Activated naive CD8-positive, alpha-beta T cell (primary cell): ENCODE data around the gene LEPR.

Experiments used
- H3K27ac Mint-ChIP-seq: one replicate; pipeline ENCODE4 v1.8.0; 2021; ENCODE audit warnings: mixed read lengths
- H3K27me3 Mint-ChIP-seq: one replicate; pipeline ENCODE4 v1.8.0; 2021; ENCODE audit warnings: mixed read lengths
- H3K36me3 Mint-ChIP-seq: one replicate; pipeline ENCODE4 v1.8.0; 2021; ENCODE audit warnings: mixed read lengths
- H3K4me1 Mint-ChIP-seq: one replicate; pipeline ENCODE4 v1.8.0; 2021; ENCODE audit warnings: low read depth, mixed read lengths
- H3K4me3 Mint-ChIP-seq: one replicate; pipeline ENCODE4 v1.8.0; 2021; ENCODE audit warnings: mild to moderate bottlenecking, mixed read lengths
- H3K9me3 Mint-ChIP-seq: one replicate; pipeline ENCODE4 v1.8.0; 2021; ENCODE audit warnings: low read depth, mixed read lengths

Gene LEPR

DNA sequence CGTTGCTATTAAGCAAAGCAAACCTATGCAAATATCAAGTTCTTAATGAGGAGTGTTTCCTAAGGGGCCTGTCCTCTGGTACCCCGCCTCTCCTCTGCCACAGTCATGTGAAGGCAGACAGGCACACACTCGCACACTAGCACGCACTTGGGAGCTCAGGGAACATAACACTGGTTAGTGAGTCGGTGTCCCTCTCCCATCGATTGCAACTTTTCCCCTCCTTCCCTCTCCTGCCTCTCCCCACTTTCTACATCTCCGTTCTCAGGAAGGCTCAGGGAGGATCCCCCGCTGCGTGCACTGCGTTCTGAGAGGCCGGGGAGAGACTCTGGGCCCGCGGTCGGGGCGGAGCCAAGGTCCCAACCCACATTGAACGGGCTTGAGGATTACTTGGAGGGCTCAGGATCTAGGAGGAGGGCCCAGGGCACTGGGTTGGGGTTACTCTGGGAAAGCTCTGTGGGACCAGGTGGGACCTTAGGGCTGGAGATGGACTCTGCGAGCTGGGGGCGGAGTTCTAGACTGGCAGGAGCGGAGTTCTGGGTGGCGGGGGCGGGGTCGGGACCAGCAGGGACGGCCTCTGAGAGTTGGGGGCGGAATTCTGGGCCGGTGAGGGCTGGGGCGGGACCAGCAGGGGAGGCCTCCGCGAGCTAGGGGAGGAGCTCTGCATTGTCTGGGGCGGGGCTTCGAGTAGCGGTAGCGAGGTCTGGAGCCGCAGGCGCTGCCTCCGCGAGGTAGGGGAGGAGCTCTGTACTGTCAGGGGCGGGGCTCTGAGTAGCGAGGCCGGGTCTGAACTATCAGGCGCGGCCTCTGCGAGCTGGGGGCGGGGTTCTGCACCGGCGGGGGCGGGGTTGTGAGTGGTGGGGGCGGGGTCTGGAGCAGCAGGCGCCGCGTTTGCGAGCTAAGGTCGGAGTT is 533 bp upstream of the LEPR start:
- Mint-ChIP-seq H3K4me1 (peaks cover 10% of the 10 kb centered on the region), H3K27ac (peak overlapping the region; percentile 93), H3K36me3 (no peaks in the 10 kb centered on the region), H3K27me3 (no peaks in the 10 kb centered on the region), H3K9me3 (no peaks in the 10 kb centered on the region), H3K4me3 (no peak overlapping the region)

DNA sequence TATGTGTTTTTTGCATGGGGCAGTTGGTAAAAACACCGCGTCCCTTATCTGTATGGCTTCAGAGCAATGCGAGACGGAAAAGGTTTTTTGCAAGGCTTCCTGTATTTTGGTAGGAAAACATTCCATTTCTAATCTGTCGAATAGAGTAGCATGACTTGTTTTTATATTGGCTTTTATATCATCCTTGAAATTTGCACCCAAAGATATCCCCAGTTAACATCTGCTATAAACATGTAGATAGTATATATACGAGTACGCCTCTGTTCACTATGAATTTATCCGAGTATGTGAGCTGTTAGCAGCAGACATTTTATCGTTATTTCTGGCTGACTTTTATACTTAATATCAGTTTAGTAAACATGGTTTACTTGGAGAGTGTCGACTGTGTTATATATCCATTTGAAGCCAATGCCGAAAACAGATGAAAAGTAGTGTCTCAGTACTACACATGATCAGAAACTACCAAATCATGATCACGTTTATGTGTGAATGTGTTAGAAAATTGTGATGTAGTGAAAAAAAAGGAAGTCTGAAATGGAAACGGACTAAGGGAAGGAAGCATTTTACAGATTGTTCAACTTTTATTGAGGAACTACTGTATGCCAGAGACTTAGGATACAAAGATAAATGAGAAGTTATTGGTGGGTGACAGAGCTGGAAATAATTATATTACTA is 1.0 kb downstream of the LEPR start:
- Mint-ChIP-seq H3K27me3 (no peaks in the 10 kb centered on the region), H3K36me3 (peaks cover 6% of the 10 kb centered on the region), H3K4me3 (no peak overlapping the region), H3K9me3 (no peaks in the 10 kb centered on the region), H3K4me1 (peaks cover 10% of the 10 kb centered on the region), H3K27ac (no peak overlapping the region)

DNA sequence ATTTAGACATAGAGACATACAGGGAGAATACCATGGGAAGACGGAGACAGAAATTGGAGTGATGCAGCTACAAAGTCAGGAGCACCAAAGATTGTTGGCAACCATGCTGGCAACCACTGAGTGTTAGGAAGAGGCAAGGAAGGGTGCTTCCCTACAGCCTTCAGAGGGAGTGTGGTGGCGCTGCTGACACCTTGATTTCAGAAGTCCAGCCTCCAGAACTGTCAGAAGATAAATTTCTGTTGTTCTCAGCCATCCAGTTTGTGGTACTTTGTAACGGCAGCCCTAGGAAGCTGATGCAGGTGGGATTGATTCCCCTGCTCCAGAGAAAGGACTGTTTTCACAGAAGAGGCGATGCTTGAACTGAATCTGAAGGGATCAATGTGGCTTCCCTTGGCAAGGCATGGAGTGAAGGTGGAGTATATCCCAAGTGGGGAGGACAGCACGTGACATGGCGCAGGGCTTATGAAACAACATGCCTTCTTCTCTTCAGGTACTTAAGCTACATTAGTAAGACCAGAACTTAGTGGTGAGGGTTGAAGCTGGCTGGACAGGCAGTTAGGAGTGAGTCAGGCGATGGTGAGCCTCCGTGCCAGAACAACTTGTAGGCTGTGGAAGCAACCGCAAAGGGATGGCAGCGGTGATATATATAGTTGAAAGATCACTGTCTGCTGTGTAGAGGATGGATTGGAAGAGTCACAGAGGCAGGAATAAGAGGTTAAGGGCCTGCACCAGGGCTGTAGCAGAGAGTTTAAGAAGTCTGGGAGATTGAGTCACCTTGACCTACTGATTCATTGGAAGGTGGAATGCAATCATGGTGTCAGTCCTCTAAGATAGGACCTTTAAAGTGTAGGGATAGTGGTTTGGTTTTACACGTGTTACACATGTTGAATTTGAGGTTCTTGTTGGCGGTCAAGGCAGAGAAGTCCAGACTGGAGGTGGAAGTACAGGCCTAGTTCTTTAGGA is 2.1 kb downstream of the LEPR start:
- Mint-ChIP-seq H3K36me3 (peaks cover 6% of the 10 kb centered on the region), H3K27me3 (no peaks in the 10 kb centered on the region), H3K27ac (no peak overlapping the region), H3K4me3 (no peak overlapping the region), H3K9me3 (no peaks in the 10 kb centered on the region), H3K4me1 (peaks cover 10% of the 10 kb centered on the region)

DNA sequence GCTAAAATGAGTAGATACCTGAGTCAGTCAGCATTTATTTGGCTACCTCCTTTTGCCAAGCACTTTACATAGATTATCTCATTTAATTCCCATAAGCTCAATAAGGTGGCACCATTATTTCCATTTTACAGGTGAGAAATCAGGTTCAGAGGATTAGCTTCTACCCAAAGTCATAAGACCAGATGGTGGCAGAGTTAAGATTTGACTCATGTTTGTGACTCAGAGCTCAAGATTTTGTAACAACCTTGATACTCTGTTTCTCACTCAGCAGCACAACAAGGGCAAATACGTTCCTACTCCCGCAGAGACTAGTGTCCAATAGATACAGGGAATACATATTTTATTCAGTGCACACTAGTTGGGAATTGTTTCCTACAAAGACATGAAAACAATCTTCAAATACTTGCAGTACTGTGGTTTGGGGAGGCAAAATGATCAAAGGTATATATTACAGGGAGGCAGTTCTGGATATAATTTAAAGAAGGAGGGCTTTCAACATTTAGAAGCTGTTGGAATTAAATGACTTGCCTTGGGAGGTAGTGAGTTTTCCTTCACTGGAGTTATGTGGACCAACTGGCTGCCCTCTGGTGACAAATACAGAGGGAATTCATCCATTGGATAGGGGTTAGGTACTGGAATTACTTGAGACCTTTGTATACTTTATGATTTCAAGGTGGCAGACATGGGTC is 3.6 kb downstream of the LEPR start:
- Mint-ChIP-seq H3K4me1 (peaks cover 7% of the 10 kb centered on the region), H3K27me3 (no peaks in the 10 kb centered on the region), H3K36me3 (peaks cover 6% of the 10 kb centered on the region), H3K4me3 (no peak overlapping the region), H3K9me3 (no peaks in the 10 kb centered on the region), H3K27ac (no peak overlapping the region)

DNA sequence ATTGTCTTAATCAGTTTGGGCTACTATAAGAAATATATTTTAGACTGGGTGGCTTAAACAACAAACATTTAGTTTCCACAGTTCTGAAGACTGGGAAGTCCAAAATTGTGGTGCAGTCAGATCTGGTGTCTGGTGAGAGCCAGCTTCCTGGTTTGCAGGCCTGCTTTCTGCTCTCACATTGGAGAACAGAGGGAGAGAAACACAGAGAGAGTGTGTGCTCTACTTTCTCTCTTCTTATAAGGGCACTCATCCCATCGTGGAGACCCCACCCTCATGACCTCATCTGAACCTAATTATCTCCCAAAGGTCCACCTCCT is 4.1 kb downstream of the LEPR start:
- Mint-ChIP-seq H3K4me3 (no peak overlapping the region), H3K27ac (no peak overlapping the region), H3K9me3 (no peaks in the 10 kb centered on the region)

DNA sequence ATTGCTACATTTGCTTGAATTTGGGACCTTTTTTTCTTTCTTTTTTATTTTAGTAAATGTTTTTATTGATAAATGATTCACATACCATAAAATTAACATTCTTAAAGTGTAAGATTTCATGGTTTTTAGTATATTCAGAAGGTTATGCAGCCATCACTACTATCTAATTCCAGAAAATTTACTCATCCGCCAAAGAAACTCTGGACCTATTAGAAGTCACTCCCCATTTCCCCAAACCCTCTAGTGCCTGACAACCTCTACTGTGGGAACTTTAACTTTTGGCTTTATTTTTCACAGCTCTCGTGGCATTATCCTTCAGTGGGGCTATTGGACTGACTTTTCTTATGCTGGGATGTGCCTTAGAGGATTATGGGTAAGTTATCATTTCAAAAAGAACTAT is 4.5 kb downstream of the LEPR start:
- H3K4me3 Mint-ChIP-seq, result no peak overlapping the region
- no peaks in the 10 kb centered on the region for H3K9me3 Mint-ChIP-seq
- no peaks in the 10 kb centered on the region for H3K27me3 Mint-ChIP-seq
- no peak overlapping the region for H3K27ac Mint-ChIP-seq
- peaks cover 2% of the 10 kb centered on the region for H3K4me1 Mint-ChIP-seq
- H3K36me3 Mint-ChIP-seq, result peaks cover 6% of the 10 kb centered on the region

More for the DNA sequence above, 4.1 kb downstream of the LEPR start:
- Mint-ChIP-seq H3K4me1 (peaks cover 3% of the 10 kb centered on the region), H3K36me3 (peaks cover 6% of the 10 kb centered on the region), H3K27me3 (no peaks in the 10 kb centered on the region)

DNA sequence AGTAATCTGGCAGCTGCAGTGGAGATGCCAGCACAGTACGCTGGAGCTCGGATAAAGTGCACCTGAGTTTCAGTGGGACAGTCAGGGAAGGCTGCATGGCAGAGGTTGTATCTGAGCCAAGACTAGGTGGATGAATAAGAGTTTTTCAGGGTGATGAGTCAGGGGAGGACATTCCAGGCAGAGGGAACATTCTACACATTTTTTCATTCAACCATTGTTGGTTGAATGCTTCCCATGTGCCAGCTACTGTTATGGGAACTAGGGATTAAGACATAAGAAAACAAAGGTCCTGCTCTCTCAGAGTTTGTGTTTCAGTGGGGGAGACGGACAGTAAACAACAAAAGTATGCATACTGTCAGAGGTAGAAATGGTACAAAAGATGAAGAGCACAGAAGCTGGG is 5.2 kb downstream of the LEPR start:
- H3K4me3 Mint-ChIP-seq, result no peak overlapping the region
- H3K9me3 Mint-ChIP-seq, result no peaks in the 10 kb centered on the region
- H3K4me1 Mint-ChIP-seq, result peaks cover 4% of the 10 kb centered on the region
- H3K36me3 Mint-ChIP-seq, result peaks cover 6% of the 10 kb centered on the region
- H3K27me3 Mint-ChIP-seq, result no peaks in the 10 kb centered on the region
- H3K27ac Mint-ChIP-seq, result no peak overlapping the region

DNA sequence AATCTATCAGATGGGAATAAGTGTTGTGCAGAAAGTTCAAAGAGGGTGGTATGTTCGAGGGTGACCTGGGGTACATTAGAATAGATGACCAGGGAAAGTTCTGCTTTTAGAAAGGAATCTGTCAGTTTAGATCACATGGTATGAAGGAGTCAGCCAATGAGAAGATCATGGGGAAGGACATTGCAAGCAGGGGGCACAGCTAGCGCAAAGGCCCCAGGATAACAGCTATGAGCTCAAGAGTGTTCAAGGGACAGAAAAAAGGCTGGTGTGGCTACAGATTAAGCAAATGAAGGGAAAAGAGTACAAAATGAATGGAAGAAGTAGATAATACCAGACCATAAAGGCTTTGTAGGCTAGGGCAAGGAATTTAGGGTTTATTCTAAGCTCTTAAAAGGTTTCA is 8.6 kb downstream of the LEPR start:
- no peaks in the 10 kb centered on the region for H3K9me3 Mint-ChIP-seq
- H3K27me3 Mint-ChIP-seq, result no peaks in the 10 kb centered on the region
- no peak overlapping the region for H3K27ac Mint-ChIP-seq
- H3K4me1 Mint-ChIP-seq, result peaks cover 9% of the 10 kb centered on the region
- H3K36me3 Mint-ChIP-seq, result peaks cover 8% of the 10 kb centered on the region
- no peak overlapping the region for H3K4me3 Mint-ChIP-seq

DNA sequence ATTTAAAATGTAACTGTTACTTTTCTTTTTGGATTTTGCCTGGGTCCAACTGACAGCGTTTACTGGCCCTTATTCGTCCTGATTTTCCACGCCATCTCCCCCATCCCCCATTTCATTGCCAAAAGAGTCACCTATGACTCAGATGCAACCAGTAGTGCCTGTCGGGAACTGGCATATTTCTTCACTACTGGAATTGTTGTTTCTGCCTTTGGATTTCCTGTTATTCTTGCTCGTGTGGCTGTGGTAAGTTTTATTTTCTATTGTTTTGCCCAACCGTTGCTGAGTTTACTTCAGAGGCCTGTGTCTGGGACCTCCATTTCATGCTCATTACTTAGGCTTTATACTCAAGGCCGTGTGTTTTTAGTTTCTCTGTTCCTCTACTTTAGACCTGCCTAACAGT is 9.3 kb downstream of the LEPR start:
- Mint-ChIP-seq H3K27ac (no peak overlapping the region), H3K4me1 (peaks cover 9% of the 10 kb centered on the region), H3K4me3 (no peak overlapping the region), H3K9me3 (no peaks in the 10 kb centered on the region), H3K36me3 (peaks cover 10% of the 10 kb centered on the region), H3K27me3 (no peaks in the 10 kb centered on the region)

DNA sequence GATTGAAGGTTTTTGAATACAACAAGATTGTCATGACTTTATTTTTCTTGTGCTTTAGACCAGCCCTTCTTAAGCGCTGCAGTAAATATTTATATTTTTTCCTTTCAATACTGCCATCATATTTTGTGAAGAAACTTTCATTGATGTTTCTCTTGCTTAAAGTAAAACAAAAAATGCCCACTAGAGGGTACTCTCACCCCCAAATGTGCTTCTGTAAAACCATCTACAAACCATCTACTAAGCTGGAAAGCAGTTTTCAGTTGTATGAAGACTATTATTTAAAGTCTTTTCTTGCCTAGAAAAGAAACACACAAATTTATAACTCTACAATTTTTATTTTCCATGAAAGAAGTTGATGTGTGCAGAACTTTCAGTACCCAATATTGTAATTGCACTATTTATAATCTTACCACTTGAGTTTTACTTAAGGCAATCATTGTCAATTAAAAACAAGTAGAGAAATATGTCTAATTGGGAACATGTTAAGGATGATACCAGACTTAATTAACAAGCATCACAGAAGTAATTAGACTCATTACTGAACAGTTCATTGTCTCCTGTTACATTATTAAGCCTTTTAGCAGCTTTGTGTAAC is 10.7 kb downstream of the LEPR start:
- Mint-ChIP-seq H3K4me1 (peaks cover 9% of the 10 kb centered on the region), H3K9me3 (no peaks in the 10 kb centered on the region), H3K36me3 (peaks cover 10% of the 10 kb centered on the region), H3K27ac (no peak overlapping the region), H3K27me3 (no peaks in the 10 kb centered on the region), H3K4me3 (no peak overlapping the region)

DNA sequence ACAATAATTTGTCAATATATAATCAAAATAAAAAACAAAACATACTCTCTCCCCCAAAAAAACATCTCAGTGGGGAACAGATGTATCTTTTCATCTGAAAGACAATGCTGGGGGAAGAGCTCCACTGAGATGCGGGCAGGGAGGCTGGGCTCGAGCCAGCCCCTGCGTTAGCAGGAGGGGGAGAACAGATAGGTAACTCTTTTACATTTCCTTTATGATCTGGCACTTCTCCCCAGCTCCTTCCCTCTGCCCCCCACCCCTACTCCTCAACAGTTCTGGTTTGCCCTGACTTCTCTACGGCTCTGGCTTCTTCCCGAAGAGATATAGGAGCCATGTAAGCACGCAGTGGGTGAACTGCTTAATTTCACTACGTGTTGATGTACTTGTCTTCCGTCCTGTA is 12.4 kb downstream of the LEPR start:
- no peak overlapping the region for H3K4me3 Mint-ChIP-seq
- H3K27ac Mint-ChIP-seq, result no peak overlapping the region
- no peaks in the 10 kb centered on the region for H3K27me3 Mint-ChIP-seq

DNA sequence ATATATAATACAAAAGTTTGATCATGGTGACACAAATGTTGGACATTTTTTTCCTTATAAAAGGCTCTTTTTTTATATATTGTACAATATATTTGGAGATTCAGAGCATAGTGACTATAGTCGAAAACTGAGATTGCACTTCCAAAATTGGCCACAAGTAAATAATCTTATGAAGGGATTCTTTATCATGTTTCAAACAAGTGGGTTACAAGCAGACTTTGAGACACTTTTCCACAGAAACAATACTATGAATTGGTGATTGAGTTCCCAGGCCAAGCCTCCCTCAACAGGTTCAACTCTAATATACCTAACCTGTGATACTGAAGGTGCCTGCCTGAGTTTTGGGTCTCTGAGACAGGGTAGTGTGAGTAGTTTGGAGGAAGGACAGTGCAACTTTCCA is 13.8 kb downstream of the LEPR start:
- Mint-ChIP-seq H3K9me3 (no peaks in the 10 kb centered on the region), H3K36me3 (peaks cover 7% of the 10 kb centered on the region), H3K4me3 (no peak overlapping the region), H3K27me3 (no peaks in the 10 kb centered on the region), H3K4me1 (peaks cover 9% of the 10 kb centered on the region), H3K27ac (no peak overlapping the region)

More for the DNA sequence above, 12.4 kb downstream of the LEPR start:
- Mint-ChIP-seq H3K9me3 (no peaks in the 10 kb centered on the region), H3K4me1 (peaks cover 9% of the 10 kb centered on the region), H3K36me3 (peaks cover 7% of the 10 kb centered on the region)

DNA sequence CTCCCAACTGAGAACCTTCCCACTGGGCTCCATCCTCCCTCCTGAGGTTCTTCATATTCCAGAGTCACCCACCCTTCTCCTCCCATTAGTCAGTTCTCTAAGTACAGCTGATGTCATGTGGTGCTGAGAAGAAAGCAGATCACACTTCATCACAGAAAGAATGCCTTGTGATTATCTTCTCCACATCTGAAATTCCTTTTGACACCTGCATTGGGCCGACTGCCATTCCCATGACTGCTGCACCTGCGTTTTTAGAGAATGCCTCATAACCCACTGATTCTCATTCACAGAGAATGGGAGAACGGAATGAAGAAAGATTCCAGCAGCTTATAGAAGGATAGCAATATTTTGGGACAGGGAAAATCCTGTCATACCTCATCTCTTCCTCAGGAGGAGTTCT is 14.3 kb downstream of the LEPR start:
- H3K36me3 Mint-ChIP-seq, result peaks cover 7% of the 10 kb centered on the region
- peaks cover 9% of the 10 kb centered on the region for H3K4me1 Mint-ChIP-seq
- no peak overlapping the region for H3K27ac Mint-ChIP-seq
- H3K27me3 Mint-ChIP-seq, result no peaks in the 10 kb centered on the region
- no peaks in the 10 kb centered on the region for H3K9me3 Mint-ChIP-seq
- no peak overlapping the region for H3K4me3 Mint-ChIP-seq

DNA sequence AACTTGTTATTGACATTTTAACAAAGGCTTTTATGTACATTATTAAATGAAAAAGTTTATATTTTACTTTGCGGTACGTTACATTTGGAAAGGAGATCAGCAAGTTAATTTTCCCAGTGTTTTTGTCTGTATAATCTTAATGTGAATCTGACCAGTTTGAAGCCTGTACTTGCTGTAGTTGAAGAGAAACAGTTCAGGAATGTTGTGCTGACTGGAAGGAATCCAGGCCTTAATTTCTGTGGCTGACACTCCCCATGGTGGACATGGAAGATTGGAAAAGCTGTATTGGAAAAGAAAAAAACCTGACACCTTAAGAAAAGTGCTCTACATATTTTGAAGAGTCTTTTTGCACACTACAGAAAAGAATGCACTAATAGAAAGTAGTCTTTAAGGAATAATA is 15.5 kb downstream of the LEPR start:
- H3K36me3 Mint-ChIP-seq, result peaks cover 7% of the 10 kb centered on the region
- H3K4me1 Mint-ChIP-seq, result peaks cover 2% of the 10 kb centered on the region
- H3K27ac Mint-ChIP-seq, result no peak overlapping the region
- no peak overlapping the region for H3K4me3 Mint-ChIP-seq
- no peaks in the 10 kb centered on the region for H3K27me3 Mint-ChIP-seq
- no peaks in the 10 kb centered on the region for H3K9me3 Mint-ChIP-seq
